Epithelial cell of proximal tubule (primary cell): ENCODE results near the gene TBC1D9B. TPM values are rescaled to one million over a fixed set of nuclear protein-coding genes. Genes with fewer than 3 reads are reported as not detected.

Experiments
- DNase-seq: peaks from one replicate; pipeline ENCODE4 v3.0.0-alpha.2; 2011; ENCODE audit warnings: low read depth
- H3K4me3 ChIP-seq: 2 replicates; pipeline ENCODE4 v1.5.1; 2011; ENCODE audit warnings: low read depth, mild to moderate bottlenecking, low read length
- total RNA-seq: library from RNA; depleted of rRNA; stranded (reverse); fragments of >200 nt; gene quantifications from 2 replicates; pipeline ENCODE4 v1.2.3, GENCODE V29; 2015
- TF ChIP-seq, protein P1 (sequence below): conservative IDR thresholded peaks from 2 replicates; pipeline ENCODE4 v1.5.1; 2012; ENCODE audit warnings: low read depth, mild to moderate bottlenecking, low read length

The TBC1D9B gene
- total RNA-seq, 1 donor from 2014 or later, result 69.0 TPM

DNA sequence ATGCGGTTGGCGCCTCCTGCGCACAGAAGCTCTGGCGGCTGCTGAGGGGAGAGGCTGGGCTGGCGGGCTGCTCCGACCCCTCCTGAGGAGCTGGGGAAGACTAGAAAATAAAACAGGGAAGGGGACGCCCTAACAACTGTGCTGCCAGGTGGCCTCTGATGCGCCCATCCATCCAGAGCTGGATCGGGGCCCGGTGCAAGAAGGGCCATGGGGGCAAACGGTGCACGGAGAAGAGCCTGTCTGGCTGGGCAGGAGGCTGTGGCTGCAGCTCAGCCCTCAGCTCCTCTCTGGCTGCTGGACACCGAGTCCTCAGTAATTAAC, 28.0 kb downstream of the TBC1D9B start:
- H3K4me3 ChIP-seq, result no peak overlapping the region
- no peak for DNase-seq
- TF ChIP-seq, protein P1, sequence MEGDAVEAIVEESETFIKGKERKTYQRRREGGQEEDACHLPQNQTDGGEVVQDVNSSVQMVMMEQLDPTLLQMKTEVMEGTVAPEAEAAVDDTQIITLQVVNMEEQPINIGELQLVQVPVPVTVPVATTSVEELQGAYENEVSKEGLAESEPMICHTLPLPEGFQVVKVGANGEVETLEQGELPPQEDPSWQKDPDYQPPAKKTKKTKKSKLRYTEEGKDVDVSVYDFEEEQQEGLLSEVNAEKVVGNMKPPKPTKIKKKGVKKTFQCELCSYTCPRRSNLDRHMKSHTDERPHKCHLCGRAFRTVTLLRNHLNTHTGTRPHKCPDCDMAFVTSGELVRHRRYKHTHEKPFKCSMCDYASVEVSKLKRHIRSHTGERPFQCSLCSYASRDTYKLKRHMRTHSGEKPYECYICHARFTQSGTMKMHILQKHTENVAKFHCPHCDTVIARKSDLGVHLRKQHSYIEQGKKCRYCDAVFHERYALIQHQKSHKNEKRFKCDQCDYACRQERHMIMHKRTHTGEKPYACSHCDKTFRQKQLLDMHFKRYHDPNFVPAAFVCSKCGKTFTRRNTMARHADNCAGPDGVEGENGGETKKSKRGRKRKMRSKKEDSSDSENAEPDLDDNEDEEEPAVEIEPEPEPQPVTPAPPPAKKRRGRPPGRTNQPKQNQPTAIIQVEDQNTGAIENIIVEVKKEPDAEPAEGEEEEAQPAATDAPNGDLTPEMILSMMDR, result no peak

DNA sequence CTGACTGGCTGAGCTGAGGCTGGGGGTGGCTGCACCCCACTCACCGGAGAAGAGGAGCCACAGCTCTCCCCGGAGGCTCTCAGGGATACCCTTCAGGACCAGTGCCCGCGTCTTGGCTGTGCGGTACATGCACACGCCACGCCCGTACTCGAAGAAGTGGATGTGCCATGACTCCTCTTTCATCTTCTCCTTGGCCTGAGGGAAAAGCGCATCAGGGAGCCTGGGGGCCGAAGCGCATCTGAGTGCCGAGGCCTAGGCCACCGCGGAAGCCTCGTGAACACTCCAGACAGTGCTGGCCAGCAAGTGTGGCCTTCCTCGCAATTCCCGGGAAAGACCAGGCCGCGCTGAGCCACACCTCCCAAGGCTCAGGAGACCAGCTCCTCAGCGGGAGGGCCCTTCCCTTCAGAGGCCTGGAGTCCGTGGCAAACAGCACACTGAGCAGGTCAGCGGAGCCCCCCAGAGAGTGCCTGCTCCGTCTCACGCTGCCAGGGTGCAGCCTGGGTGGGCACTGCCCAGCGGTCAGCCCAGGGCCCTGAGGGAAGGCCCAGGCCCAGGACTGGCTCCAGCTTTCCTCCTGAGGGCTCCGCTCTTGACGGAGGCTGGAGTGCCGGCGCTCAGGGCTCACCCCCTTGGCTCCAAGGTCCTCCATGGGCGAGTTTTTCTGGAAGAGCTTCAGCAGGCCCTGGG, 28.6 kb downstream of the TBC1D9B start:
- H3K4me3 ChIP-seq, result no peak overlapping the region
- TF ChIP-seq, protein P1, result no peak
- no peak for DNase-seq

DNA sequence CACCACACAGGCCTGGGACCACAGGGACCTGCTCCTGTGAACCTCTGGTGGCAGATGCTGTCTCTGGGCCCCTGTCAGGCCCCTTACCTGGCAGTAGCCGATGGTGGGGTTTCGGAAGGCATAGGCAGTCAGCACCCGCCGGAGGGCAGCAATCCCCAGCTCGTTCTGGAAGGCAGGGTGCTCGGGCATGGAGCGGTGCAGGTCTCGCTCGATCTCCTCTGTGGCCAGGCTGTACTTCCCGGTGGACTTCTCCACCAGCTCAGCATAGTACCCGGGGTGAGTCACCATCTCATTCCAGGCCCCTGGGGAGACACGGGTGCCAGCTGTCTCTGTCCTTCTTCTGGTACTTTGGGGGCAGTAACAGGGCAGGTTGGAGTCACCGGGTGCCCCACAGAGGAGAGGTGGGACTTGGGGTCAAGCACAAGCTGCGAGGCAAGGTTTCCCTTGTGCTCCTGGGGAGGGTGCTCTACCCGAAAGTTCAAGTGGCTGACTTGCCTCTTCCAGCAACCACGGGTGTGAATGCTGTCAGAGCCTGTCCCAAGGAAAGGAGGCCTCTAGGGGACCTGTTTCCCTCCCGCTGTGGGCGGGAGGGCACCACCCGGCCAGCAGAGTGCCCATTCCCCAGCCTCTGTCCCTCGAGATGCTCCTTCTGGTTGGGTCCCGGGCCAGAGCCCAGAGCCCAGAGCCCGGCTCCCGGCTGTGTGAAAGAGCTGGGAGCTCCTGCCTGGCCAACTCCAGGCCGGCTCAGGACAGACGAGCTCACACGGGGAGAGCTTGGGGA, 29.3 kb downstream of the TBC1D9B start:
- no peak overlapping the region for H3K4me3 ChIP-seq
- DNase-seq, result no peak
- TF ChIP-seq, protein P1, result no peak

DNA sequence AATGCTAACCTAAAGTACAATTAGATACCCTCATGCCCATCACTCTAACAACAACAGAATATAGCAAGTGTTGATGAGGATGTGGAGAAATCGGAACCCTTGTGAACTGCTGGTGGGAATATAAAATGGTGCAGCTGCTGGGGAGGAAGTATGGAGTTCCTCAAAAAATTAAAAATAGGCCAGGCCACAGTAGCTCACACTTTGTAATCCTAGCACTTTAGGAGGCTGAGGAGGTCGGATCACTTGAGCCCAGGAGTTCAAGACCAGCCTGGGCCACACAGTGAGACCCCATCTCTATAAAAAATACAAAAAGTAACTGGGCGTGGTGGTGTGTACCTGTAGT, 31.1 kb downstream of the TBC1D9B start:
- no peak overlapping the region for H3K4me3 ChIP-seq
- TF ChIP-seq, protein P1, result no peak
- DNase-seq, result no peak

DNA sequence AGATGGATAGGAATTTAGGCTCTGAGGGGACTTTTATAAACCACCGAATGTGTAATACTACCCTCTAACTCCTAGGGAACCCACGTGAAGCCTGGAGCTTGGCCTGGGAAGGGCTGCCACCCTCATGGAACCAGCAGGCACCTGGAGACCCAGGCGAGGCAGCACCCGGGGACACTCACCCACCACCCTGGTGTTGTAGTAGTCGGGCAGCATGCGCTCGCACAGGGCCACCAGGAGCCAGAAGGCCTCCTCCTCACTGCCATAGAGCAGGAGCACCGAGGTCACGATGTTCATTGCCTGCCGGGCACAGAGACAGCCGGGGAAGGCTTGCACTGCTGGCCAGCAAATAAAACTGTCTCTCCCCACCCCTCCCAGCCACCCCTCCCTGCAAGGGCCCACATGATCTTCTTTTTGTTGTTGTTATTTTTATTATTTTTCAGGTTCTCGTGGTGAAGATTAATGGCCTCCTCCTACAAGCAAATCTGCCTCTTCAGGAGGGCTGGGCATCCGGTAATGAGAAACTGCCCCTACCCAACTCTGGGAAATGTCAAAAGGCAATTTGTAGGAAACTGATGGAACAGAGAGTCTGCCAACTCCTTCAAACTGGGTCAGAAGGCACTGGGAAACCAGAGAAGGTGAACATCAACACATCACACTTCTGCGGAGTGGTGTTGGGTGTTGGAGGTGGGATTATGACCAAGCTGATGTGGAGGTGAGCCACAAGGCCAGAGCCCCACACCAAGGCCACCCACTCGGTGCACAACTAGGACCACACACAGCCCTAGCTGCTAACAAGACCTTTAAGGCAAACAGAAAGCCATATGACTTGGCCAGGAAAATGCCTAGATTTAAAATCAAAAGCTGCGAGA, 31.7 kb downstream of the TBC1D9B start:
- TF ChIP-seq, protein P1, result no peak
- H3K4me3 ChIP-seq, result no peak overlapping the region
- no peak for DNase-seq

DNA sequence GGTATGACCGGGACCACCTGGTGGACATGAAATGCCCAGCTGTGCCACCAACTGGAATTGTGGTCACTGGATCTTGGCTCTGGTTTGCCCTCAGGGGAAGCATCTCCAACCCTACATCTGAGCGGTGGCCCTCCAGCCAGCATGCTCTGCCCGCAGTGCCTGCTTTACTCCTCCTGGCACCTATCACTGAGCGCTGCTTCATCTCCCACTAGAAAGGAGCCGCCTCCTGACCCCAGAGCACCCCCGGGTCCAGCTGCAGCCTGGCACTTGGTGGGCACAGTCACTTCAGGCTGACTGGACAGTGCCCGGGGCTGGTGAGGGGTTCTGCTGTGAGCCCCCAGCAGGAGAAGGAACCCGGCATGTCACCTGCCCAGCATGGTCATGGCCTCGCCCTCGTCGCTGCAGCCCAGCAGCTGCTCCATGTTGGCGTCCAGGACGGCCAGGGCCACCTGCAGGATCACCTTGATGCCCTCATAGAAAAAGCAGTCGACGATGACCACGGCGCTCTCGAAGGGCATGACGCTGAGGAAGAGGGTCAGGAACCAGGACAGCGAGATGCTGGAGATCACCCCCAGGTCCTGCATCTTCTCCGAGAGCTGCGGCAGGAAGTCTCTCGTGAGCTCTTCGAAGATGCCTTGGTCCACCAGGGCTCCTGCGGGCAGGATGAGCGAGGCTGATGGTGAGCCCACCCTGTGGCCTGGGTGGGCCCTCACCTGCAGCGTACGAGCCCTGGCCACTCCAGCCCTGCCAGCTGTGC, 33.0 kb downstream of the TBC1D9B start:
- H3K4me3 ChIP-seq, result no peak overlapping the region
- no peak for DNase-seq
- TF ChIP-seq, protein P1, result no peak
